A204.1 (cell line): ENCODE measurements around the gene RRAS.
"Not testable (repeated sequence)": the region's sequence is repeated elsewhere in the genome, so short reads cannot be mapped to it uniquely, and the experiment has no call there.

Experiments
- FAIRE-seq: peaks from 2 replicates; lab custom pipeline; 2012; peaks lifted over from hg19 to GRCh38; lab: Jason Lieb, UNC

RRAS gene

GRCh38 chr19:49654581-49654980 is 14.6 kb upstream of the RRAS start:
- no peak for FAIRE-seq

- FAIRE-seq = no peak
Observed at GRCh38 chr19:49653466-49653806, 13.5 kb upstream of the RRAS start.

- no peak for FAIRE-seq
Observed at GRCh38 chr19:49652551-49653465, 12.9 kb upstream of the RRAS start.

GRCh38 chr19:49651820-49652550 is 12.0 kb upstream of the RRAS start:
- no peak for FAIRE-seq

- FAIRE-seq = no peak
Observed at GRCh38 chr19:49651029-49651819, 11.3 kb upstream of the RRAS start.

GRCh38 chr19:49646586-49646985 is 6.6 kb upstream of the RRAS start:
- FAIRE-seq = no peak

- no peak for FAIRE-seq
Observed at GRCh38 chr19:49645995-49646394, 6.1 kb upstream of the RRAS start.

- FAIRE-seq = no peak
Observed at GRCh38 chr19:49645592-49645991, 5.6 kb upstream of the RRAS start.

GRCh38 chr19:49643466-49643865 is 3.5 kb upstream of the RRAS start:
- no peak for FAIRE-seq

GRCh38 chr19:49642492-49643035 is 2.6 kb upstream of the RRAS start:
- FAIRE-seq = no peak

GRCh38 chr19:49641688-49642491 is 1.9 kb upstream of the RRAS start, which contains the start of gene SCAF1:
Gene SCAF1, plus strand, starts transcription at chr19:49642209. Its CDS starts 2,818 bp downstream, at chr19:49645027.
- peak; percentile 95 for FAIRE-seq

- no peak for FAIRE-seq
Observed at GRCh38 chr19:49639401-49640112, 386 bp downstream of the RRAS start.

GRCh38 chr19:49637821-49638738 is 1.9 kb downstream of the RRAS start:
- no peak for FAIRE-seq

GRCh38 chr19:49636233-49636932 is 3.6 kb downstream of the RRAS start:
- no peak for FAIRE-seq

GRCh38 chr19:49635530-49636232 is 4.3 kb downstream of the RRAS start:
- no peak for FAIRE-seq

- FAIRE-seq = not testable (repeated sequence)
Observed at GRCh38 chr19:49633273-49633672, 6.7 kb downstream of the RRAS start.

GRCh38 chr19:49632576-49632975 is 7.4 kb downstream of the RRAS start:
- no peak for FAIRE-seq

GRCh38 chr19:49631610-49632192 is 8.2 kb downstream of the RRAS start:
- no peak for FAIRE-seq
